Stimulated activated memory B cell treated with anti-CD40 and anti-IgM and Interleukin-4, amounts not matched to agents 10 μg/mL and 1 μg/mL and 100 μg/mL, for 72 hours (primary cell): ENCODE measurements around the gene IQGAP2.
"Not testable (repeated sequence)": the region's sequence is repeated elsewhere in the genome, so short reads cannot be mapped to it uniquely, and the experiment has no call there.

Experiments used
- ATAC-seq: fragments of 150-1000 bp; cut with Tn5 transposase; 2 replicates; pipeline ENCODE4 v1.10.0; 2021
- H3K27ac Mint-ChIP-seq: one replicate; pipeline ENCODE4 v1.8.0; 2022; ENCODE audit warnings: mild to moderate bottlenecking, mixed read lengths
- H3K27me3 Mint-ChIP-seq: one replicate; pipeline ENCODE4 v1.8.0; 2022; ENCODE audit warnings: mixed read lengths
- H3K36me3 Mint-ChIP-seq: one replicate; pipeline ENCODE4 v1.8.0; 2022; ENCODE audit warnings: mixed read lengths
- H3K4me1 Mint-ChIP-seq: one replicate; pipeline ENCODE4 v1.8.0; 2022; ENCODE audit warnings: mixed read lengths
- H3K4me3 Mint-ChIP-seq: one replicate; pipeline ENCODE4 v1.8.0; 2022; ENCODE audit warnings: mild to moderate bottlenecking, moderate library complexity, mixed read lengths
- H3K9me3 Mint-ChIP-seq: one replicate; pipeline ENCODE4 v1.8.0; 2022; ENCODE audit warnings: mixed read lengths

IQGAP2 gene

DNA sequence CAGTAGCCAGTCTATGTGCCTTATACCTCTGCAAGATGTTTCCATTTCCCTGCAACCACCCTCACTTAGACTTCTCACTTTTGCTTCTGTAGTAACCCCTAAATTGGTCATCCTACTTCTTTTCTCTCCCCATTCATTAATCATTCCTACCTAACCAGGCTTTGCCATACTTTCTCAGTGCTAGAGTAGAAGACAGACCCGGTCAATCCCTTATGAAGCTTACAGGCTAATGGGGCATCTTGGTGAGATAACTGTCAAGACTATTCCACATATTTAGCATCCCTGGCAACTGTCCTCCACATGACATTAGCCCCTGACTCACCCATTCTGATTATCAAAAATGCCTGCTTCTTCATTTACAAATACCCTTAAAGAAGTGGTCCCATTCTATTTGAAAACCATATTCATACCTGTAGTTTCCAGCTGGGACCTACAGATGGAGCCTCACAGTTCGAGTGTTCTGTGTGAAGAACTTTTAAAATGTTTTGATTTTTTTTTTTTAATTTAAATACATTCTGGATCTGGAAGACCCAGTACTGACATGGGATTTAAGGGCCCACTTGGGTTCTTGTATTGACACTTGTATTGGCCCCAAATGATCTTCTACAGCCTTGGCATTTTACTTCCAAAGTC, 199.1 kb downstream of the IQGAP2 start:
- no peaks in the 10 kb centered on the region for H3K27me3 Mint-ChIP-seq
- H3K36me3 Mint-ChIP-seq = no peaks in the 10 kb centered on the region
- H3K9me3 Mint-ChIP-seq = no peaks in the 10 kb centered on the region
- H3K27ac Mint-ChIP-seq = no peak overlapping the region
- ATAC-seq = no peak
- no peak overlapping the region for H3K4me3 Mint-ChIP-seq
- peaks cover under 1% of the 10 kb centered on the region for H3K4me1 Mint-ChIP-seq

DNA sequence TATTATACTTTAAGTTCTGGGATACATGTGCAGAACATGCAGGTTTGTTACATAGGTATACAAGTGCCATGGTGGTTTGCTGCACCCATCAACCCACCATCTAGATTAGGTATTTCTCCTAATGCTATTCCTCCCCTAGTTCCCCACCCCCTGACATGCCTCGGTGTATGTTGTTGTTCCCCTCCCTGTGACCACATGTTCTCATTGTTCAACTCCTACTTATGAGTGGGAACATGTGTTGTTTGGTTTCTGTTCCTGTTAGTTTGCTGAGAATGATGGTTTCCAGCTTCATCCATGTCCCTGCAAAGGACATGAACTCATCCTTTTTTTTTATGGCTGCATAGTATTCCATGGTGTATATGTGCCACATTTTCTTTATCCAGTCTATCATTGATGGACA, 200.9 kb downstream of the IQGAP2 start:
- not testable (repeated sequence) for H3K9me3 Mint-ChIP-seq, H3K4me1 Mint-ChIP-seq, H3K27ac Mint-ChIP-seq, H3K36me3 Mint-ChIP-seq, H3K4me3 Mint-ChIP-seq, H3K27me3 Mint-ChIP-seq, ATAC-seq

DNA sequence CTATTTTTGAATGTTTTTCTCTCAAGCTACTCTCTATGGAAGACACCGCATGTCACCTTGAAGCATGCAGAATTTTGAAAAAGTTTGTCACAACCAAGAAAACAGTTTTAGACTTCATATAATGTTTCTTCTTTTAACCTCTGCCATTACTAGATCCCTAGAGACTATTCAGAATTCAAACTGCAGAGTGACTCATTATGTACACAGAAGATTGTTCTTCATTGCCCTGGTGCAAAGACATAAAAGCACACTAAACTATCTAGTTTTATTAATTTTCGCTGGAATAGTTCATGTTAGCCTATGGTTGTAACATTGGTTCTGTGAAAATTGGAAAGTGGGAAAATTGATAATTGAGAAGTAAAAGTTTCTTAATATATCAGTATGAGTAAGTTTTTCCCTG, 201.8 kb downstream of the IQGAP2 start:
- no peaks in the 10 kb centered on the region for H3K36me3 Mint-ChIP-seq
- H3K9me3 Mint-ChIP-seq = no peaks in the 10 kb centered on the region
- no peaks in the 10 kb centered on the region for H3K27me3 Mint-ChIP-seq
- no peak overlapping the region for H3K27ac Mint-ChIP-seq
- H3K4me1 Mint-ChIP-seq = peaks cover 6% of the 10 kb centered on the region
- no peak for ATAC-seq
- no peak overlapping the region for H3K4me3 Mint-ChIP-seq

DNA sequence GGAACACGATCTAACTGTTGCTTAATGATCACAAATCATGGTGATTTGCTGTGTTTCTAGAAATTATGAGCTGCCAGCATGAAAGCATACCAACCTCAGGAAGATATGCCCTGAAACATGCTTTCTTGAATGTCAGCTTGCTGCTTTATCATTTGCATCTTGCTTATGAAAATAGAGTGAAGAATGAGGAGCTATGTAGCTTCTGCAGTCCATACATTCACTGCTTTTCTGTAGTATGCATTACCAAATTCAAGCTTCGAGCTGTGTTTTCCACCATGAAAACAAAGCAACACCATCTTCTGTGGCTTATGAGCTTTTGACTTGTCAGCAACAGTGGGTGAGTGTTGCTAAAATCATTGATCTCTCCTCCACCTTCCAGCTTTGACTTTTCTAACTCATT, 203.6 kb downstream of the IQGAP2 start:
- Mint-ChIP-seq H3K36me3 (no peaks in the 10 kb centered on the region), H3K9me3 (no peaks in the 10 kb centered on the region), H3K4me3 (no peak overlapping the region), H3K27me3 (no peaks in the 10 kb centered on the region), H3K4me1 (peaks cover 6% of the 10 kb centered on the region), H3K27ac (no peak overlapping the region)
- ATAC-seq = no peak

DNA sequence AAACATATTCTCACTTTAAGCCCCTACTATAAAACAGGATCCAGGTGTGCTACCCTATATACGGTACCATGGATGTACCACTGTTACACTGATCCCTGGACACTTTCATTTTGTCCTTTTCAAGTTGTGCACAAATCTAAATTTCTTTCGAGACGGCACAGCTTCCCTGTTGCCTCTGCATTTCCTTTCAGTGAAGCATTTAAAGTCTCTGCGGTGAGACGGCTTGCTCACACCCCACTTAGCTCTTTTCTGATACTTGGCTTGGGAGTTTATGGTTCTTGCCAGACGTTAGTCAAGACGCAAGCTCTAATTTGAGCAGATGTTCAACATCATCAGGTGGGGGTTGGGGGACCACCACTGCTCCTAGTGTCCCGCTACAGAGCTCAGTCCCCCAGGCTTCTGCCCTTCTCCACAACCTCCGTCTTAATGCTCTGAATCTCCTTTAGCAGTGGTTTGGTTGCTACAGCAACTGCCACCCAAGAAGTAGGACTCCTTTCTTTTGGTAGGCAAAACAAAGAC, 204.3 kb downstream of the IQGAP2 start:
- Mint-ChIP-seq H3K27ac (no peak overlapping the region), H3K4me3 (no peak overlapping the region), H3K9me3 (no peaks in the 10 kb centered on the region), H3K27me3 (no peaks in the 10 kb centered on the region), H3K4me1 (peaks cover 6% of the 10 kb centered on the region), H3K36me3 (no peaks in the 10 kb centered on the region)
- ATAC-seq = no peak

DNA sequence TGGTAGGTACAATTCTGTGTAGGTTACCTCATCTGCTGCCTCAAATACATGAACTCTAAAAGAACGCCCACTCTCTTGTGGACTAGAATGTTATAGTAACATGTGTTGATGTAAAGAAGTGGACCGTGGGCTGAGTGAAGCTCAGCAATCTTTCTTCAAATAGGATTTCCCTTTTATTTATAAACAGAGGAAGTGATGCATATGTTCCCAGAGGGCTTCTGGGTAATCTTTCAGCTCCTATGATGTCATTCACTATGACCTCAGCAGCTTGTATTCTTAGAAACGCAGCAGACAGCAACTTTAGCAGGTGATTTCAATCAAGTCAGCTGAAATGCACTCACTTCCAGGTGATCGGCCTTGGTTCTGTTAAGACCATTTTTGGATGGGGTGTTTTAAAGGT, 205.7 kb downstream of the IQGAP2 start:
- no peak overlapping the region for H3K4me3 Mint-ChIP-seq
- no peak overlapping the region for H3K27ac Mint-ChIP-seq
- H3K27me3 Mint-ChIP-seq = no peaks in the 10 kb centered on the region
- no peak for ATAC-seq
- peaks cover 6% of the 10 kb centered on the region for H3K4me1 Mint-ChIP-seq
- no peaks in the 10 kb centered on the region for H3K36me3 Mint-ChIP-seq
- no peaks in the 10 kb centered on the region for H3K9me3 Mint-ChIP-seq

DNA sequence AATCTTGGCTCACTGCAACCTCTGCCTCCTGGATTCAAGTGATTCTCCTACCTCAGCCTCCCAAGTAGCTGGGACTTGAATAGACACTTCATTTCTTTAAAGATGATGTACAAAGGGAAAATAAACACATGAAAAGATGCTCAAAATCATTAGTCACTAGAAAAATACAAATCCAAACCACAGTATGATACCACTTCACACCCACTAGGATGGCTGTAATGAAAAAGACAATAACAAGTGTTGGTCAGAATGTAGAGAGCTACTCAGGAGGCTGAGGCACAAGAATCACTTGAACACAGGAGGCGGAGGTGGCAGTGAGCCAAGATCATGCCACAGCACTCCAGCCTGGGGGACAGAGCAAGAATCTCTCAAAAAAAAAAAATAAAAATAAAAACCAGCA, 207.1 kb downstream of the IQGAP2 start:
- Mint-ChIP-seq H3K27ac (no peak overlapping the region), H3K4me1 (peaks cover 6% of the 10 kb centered on the region), H3K27me3 (no peaks in the 10 kb centered on the region), H3K9me3 (no peaks in the 10 kb centered on the region), H3K36me3 (no peaks in the 10 kb centered on the region), H3K4me3 (no peak overlapping the region)
- ATAC-seq = no peak

DNA sequence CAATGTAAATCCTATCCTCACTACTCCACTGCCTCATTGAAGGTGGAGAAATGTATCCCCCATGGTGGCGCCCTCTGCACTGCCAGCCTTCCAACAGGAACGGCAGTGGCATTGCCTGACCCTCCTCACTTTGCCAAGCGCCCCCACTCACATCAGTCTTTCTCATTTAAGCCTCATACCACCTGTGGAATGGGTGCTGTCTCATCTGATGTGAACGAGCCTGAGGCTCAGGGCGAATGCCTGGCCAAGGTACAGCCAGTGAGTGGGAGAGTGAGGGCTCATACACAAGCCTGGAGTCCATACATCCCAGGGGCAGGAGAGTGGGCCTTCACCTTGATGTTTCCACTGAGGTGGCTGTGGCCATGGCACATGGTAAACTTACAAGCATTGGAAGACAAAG, 209.9 kb downstream of the IQGAP2 start:
- Mint-ChIP-seq H3K36me3 (no peaks in the 10 kb centered on the region), H3K9me3 (no peaks in the 10 kb centered on the region)
- no peak for ATAC-seq

DNA sequence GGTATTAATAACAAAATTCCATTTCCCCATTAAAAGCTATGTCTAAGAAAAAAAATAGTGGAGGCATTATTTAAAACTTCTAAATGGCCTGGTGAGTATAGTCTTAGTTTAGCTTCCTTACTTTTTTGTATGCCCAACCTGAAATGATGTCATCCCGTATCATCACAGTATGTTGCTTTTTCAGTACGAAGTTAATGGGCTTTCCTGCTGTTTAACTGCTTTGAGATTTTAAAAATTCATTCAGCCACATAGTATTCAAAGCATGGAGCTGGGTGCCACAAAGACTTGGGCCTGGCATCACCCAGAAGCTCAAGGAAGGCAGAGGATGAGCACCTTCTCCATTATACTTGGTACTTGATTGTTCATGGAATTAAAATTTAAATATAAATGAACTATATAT, 212.7 kb downstream of the IQGAP2 start:
- H3K9me3 Mint-ChIP-seq = no peaks in the 10 kb centered on the region
- no peak overlapping the region for H3K27ac Mint-ChIP-seq
- no peaks in the 10 kb centered on the region for H3K27me3 Mint-ChIP-seq
- no peaks in the 10 kb centered on the region for H3K4me1 Mint-ChIP-seq
- ATAC-seq = no peak
- H3K36me3 Mint-ChIP-seq = no peaks in the 10 kb centered on the region
- H3K4me3 Mint-ChIP-seq = no peak overlapping the region

More for the DNA sequence above, 209.9 kb downstream of the IQGAP2 start:
- no peaks in the 10 kb centered on the region for H3K27me3 Mint-ChIP-seq
- H3K27ac Mint-ChIP-seq = no peak overlapping the region
- H3K4me3 Mint-ChIP-seq = no peak overlapping the region
- H3K4me1 Mint-ChIP-seq = no peaks in the 10 kb centered on the region

DNA sequence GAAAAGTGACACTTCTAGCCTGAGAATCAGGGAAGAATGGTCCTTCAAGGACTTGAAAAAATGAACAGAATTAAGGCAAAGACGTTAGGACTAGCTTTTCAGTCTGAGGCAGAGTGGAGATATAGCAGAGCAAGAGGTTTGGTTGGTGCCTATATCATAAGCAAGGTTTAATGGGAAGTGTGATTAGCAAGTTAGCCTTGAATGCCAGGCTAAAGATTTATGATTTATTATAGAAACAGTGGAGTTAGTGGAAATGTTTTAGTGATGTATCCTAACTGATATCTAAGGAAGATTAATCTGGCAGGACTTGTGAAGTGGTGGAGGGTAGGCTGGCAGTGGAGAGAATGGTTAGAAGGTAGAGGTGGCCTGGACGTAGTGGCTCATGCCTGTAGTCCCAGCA, 213.1 kb downstream of the IQGAP2 start:
- Mint-ChIP-seq H3K27me3 (no peaks in the 10 kb centered on the region), H3K4me1 (no peaks in the 10 kb centered on the region), H3K36me3 (no peaks in the 10 kb centered on the region), H3K4me3 (no peak overlapping the region), H3K27ac (no peak overlapping the region), H3K9me3 (no peaks in the 10 kb centered on the region)
- no peak for ATAC-seq

DNA sequence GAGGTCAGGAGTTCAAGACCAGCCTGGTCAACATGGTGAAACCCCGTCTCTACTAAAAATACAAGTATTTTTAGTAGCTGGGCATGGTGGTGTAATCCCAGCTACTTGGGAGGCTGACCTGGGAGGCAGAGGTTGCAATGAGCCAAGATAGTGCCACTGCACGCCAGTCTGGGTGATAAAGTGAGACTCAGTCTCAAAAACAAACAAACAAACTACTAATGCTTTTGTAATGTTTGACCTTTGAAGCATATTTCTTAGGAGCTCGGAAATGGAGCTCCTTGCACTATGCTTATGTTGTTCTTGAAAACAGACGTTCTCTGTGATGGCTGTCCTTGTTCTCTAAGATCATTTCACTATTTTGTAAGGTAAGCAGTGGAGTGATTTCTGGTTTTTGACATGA, 214.1 kb downstream of the IQGAP2 start:
- Mint-ChIP-seq H3K27ac (no peak overlapping the region), H3K4me3 (no peak overlapping the region), H3K36me3 (no peaks in the 10 kb centered on the region), H3K4me1 (no peaks in the 10 kb centered on the region), H3K27me3 (no peaks in the 10 kb centered on the region), H3K9me3 (no peaks in the 10 kb centered on the region)
- ATAC-seq = no peak

DNA sequence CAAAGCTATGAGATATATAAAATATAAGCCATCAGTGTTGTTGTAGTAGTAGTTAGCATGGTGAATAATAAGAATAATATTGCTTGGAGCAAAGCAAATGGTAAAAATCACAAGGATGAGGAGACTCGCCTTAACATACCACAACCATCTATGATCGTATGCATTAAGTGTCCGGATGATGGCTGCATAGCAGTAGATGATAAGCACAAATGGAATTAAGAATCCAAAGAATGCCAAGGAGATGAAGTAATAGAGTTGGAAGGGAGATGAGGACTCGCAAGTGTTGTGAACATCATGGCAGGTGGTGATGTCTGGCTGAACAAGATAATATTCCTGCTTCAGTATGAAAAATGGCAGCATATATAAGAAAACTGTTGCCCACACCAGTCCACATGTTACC, 214.6 kb downstream of the IQGAP2 start:
- Mint-ChIP-seq H3K36me3 (no peaks in the 10 kb centered on the region), H3K27ac (no peak overlapping the region), H3K9me3 (no peaks in the 10 kb centered on the region), H3K4me3 (no peak overlapping the region), H3K27me3 (no peaks in the 10 kb centered on the region), H3K4me1 (no peaks in the 10 kb centered on the region)
- no peak for ATAC-seq

DNA sequence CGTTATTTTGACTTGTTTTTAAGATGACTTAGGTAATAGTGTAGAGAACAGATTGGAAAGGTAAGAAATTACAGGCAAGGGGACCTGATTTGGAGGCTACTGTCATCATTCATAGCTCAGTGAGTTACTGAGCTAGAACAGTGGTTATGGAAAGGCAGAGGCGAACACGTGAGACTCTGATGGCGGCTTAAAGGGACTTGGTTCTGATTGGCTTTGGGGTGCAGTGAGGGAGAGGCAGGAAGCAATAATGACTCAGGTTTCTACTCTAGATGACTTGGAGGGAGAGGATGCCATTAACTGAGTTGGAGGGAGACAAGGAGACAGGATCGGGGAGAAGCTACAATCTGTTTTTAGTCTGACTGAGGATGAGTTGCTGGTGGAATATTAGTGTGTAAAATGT, 217.1 kb downstream of the IQGAP2 start:
- no peaks in the 10 kb centered on the region for H3K27me3 Mint-ChIP-seq
- no peak for ATAC-seq
- H3K4me3 Mint-ChIP-seq = no peak overlapping the region
- H3K36me3 Mint-ChIP-seq = no peaks in the 10 kb centered on the region
- no peaks in the 10 kb centered on the region for H3K4me1 Mint-ChIP-seq
- no peak overlapping the region for H3K27ac Mint-ChIP-seq
- no peaks in the 10 kb centered on the region for H3K9me3 Mint-ChIP-seq

DNA sequence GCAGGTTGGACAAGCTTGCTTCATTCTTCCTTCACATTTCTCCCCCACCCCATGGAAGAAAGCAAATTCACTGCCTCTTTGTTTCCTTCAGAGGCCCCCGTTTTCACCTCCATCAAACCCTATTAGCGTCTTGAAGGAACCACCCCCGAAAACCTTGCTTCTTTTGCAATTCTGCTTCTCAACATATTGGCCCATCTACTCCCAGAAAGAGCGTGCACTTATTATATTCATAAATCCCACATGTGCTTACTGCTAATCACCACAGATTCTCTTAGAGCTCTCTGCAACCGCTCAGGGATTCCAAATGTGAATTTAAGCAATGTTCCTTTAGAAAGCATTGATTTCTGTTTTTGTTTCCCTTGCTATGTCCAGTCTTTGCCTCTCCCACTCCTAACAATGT, 219.0 kb downstream of the IQGAP2 start:
- H3K4me1 Mint-ChIP-seq = no peaks in the 10 kb centered on the region
- peaks cover 8% of the 10 kb centered on the region for H3K27me3 Mint-ChIP-seq
- no peak for ATAC-seq
- H3K4me3 Mint-ChIP-seq = no peak overlapping the region
- no peak overlapping the region for H3K27ac Mint-ChIP-seq
- H3K36me3 Mint-ChIP-seq = peaks cover 6% of the 10 kb centered on the region
- H3K9me3 Mint-ChIP-seq = no peaks in the 10 kb centered on the region

DNA sequence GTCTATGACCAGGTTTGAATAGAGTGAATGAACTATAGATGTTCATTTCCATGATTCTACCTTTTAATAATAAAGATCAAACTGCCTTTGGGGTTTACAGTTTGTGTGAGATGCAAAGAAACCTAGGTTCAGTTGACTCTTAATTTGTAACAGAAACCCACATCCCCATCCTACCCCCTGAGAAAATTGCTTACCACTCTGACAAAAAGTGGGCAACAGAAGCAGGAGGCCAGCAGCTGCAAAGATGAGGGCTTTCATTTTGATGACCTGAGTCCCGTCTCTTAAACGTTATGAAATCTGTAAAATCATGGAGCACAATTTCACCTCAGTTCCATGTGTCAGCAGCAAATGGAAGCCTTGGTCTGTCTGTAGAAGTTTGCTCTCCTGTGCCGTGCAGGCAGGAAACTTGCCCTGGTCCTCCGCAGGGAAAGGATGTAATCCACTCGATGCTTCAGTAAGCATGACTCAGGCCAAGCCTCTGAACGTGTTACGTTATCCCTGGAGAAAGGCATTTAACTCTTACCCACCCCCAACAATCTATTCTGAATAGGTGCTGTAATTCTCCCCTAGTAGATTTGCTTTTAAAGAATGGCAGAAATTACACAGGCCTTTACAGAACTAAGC, 220.0 kb downstream of the IQGAP2 start, which contains the start of gene F2RL2:
Gene F2RL2 (minus strand): TSS at position 431 of the 624 bp plus-strand sequence. CDS start 173 bp downstream, at position 258.
- Mint-ChIP-seq H3K27me3 (peaks cover 10% of the 10 kb centered on the region), H3K4me1 (no peaks in the 10 kb centered on the region), H3K36me3 (peaks cover 7% of the 10 kb centered on the region), H3K27ac (no peak within 1 kb of the TSS), H3K9me3 (no peaks in the 10 kb centered on the region), H3K4me3 (no peak within 1 kb of the TSS)
- no peak for ATAC-seq

DNA sequence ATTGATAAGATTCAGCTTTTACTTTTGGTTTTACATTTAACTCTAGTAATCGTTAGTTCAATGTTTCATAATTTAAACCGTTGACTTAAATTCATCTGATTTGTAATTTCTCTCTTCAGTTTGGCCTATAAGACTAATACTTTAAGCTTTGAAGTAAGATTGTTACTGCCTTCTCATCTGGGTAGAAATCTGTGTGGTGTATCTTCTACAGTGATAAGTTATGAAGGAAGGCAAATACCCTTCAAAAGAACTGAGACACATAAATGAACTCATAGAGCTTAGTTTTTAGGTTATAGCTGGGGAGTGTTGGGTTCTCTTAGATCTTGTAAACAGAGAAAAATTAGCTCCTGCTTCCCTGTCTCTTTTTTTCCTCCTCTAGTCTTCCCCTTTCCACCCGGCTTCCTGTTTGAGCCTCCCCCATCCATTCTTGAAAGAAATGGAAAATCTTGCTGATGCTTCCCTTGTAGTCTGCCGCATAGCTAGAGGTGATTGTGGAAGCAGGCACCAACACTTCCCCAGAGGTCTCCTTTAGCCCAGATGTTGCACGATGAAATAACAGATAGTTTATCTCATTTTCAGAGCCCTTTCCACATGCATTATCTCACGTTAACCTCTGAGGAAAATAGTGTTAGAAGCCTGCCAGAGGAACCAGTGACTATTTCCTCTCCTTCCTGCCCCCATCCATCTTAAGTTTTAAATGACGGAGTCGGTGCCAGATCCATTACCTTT, 222.2 kb downstream of the IQGAP2 start:
- no peaks in the 10 kb centered on the region for H3K4me1 Mint-ChIP-seq
- H3K36me3 Mint-ChIP-seq = peaks cover 7% of the 10 kb centered on the region
- no peak overlapping the region for H3K27ac Mint-ChIP-seq
- peaks cover 10% of the 10 kb centered on the region for H3K27me3 Mint-ChIP-seq
- H3K9me3 Mint-ChIP-seq = no peaks in the 10 kb centered on the region
- no peak overlapping the region for H3K4me3 Mint-ChIP-seq
- ATAC-seq = no peak
